GM12874 (cell line): ENCODE measurements around the gene NKAIN4.

Experiments used
- TF ChIP-seq, protein P1 (sequence below): IDR thresholded peaks from 2 replicates; pipeline ENCODE4 v1.5.1; 2011; ENCODE audit warnings: low read depth, mild to moderate bottlenecking, control low read depth, low read length, moderate library complexity; ENCODE audit not compliant: insufficient read depth

Gene NKAIN4

DNA sequence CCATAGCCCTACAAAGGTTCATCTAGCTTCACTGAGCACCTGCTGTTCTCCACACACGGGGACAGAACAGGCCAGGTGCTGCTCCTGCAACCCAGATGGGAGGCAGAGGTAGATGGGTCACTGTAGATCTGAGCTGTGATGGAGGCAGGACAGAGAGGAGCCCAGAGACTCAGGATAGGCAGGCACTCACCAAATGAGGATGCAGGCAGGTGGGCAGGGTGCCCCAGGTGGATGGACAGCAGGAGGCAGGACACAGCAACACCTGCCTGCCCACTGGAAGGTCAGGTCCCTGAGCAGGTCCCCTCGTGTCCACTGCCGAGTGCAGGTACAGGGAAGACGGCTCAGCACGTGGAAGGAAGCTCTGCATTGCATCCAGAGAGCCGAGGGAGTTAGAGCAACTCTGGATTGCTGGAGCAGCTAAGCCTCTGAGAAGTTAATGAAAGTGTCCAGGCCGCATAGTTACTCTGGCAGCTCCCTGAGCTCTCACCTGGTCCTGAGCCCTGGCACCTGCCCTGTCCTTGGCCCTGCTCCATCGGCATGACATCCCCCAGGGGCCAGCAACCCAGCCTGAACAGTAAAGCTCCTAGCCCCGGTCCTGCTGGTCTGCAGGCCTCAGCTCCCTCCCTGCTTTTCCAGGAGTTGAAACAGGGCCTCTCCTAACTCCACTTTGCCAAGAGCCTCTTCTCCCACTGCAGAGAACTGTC lies 33.4 kb downstream of the NKAIN4 start:
- TF ChIP-seq, protein P1, sequence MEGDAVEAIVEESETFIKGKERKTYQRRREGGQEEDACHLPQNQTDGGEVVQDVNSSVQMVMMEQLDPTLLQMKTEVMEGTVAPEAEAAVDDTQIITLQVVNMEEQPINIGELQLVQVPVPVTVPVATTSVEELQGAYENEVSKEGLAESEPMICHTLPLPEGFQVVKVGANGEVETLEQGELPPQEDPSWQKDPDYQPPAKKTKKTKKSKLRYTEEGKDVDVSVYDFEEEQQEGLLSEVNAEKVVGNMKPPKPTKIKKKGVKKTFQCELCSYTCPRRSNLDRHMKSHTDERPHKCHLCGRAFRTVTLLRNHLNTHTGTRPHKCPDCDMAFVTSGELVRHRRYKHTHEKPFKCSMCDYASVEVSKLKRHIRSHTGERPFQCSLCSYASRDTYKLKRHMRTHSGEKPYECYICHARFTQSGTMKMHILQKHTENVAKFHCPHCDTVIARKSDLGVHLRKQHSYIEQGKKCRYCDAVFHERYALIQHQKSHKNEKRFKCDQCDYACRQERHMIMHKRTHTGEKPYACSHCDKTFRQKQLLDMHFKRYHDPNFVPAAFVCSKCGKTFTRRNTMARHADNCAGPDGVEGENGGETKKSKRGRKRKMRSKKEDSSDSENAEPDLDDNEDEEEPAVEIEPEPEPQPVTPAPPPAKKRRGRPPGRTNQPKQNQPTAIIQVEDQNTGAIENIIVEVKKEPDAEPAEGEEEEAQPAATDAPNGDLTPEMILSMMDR = no peak

DNA sequence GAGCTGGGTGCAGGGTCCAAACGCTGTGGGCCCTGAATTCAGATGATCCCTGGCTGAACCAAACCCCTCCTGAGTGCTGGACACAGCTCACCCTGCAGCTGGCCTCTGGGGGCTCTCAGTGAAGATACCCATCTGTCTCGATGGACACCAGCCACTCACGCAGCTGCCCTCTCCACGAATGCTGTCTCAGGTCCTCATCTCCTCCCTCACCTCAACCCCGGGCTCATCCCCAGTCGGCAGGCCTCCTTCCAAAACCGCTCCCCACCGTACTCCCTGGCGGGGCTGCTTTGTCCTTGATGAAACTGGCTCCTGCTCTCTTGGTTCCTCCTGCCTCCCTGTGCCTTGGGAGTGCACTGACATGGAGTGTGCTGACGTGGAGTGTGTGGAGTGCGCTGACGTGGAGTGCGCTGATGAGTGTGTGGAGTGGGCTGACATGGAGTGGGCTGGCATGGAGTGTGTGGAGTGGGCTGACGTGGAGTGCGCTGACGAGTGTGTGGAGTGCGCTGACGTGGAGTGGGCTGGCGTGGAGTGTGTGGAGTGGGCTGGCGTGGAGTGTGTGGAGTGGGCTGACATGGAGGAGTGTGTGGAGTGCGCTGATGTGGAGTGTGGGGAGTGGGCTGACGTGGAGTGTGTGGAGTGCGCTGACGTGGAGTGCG lies 34.3 kb downstream of the NKAIN4 start:
- TF ChIP-seq, protein P1 = no peak

DNA sequence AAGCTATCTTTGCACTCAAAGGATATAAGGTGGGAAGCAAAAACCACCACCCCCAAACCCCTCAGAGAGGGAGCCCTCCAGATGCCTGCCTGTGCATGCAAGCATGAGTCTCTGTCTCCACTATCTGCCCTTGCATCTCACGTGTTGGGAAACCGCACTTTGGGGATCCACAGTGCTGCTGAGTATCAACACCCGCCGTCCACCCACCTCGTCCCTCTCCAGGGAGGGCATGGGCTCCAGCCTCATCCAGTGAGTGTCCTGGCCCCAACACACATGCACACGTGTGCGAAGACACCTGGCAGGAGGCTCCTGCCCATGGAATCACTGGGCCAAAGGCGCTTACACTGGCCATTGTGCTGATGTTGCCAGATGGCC lies 34.8 kb downstream of the NKAIN4 start:
- TF ChIP-seq, protein P1 = no peak

DNA sequence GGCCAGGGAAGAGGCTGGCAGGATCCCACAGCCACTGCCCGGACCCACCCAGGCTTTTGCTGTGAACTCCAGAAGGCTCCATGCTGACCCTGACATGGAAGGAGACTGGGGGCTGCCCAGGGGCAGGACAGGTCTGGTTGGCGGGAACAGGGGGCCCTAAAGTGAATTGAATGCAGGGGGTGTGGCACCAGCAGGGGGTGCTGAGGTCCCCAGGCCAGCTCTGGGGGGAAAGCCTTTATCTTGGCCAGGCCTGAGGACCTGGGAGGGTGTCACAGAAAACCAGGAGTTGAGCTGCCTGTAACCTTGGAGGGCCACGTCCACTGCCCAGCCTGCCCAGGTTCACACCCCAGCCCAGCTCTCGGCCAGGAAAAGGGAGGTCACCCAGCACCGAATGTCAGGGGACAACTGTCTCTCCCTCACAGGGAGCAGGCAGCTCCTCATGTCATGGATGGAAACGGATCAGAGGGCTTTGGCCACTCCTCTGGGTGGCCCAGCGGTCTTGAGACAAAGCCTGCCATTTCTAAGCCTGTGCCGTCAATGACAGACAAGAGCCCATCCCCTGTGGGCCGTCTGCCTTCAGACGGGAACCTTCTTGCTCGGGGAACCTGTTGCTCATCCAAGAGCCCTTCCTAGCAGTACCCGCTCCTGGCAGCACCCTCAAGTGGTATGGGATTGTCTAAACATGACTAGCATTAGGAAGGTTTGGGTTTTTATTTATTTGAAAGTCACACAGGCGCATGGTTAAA lies 35.4 kb downstream of the NKAIN4 start:
- TF ChIP-seq, protein P1 = no peak

DNA sequence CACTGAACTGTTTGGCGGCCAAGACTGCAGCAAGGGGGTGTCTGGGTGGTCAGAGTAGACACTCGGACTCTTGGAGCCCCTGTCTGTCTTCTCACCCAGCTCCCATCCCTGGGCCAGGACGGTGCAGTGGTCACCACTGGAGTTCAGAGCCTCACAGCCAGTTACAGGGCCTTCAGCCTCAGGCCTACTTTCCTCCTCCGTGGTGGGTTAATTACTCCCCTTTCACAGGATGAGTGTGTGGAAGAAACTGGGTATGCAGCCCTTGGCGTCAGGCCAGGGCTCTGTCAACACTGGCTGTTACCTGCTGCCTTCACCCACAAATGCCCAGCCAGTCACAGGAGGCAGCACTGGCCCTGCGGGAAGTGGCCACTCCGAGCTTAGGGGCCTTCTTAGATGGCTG lies 36.6 kb downstream of the NKAIN4 start:
- TF ChIP-seq, protein P1 = no peak

DNA sequence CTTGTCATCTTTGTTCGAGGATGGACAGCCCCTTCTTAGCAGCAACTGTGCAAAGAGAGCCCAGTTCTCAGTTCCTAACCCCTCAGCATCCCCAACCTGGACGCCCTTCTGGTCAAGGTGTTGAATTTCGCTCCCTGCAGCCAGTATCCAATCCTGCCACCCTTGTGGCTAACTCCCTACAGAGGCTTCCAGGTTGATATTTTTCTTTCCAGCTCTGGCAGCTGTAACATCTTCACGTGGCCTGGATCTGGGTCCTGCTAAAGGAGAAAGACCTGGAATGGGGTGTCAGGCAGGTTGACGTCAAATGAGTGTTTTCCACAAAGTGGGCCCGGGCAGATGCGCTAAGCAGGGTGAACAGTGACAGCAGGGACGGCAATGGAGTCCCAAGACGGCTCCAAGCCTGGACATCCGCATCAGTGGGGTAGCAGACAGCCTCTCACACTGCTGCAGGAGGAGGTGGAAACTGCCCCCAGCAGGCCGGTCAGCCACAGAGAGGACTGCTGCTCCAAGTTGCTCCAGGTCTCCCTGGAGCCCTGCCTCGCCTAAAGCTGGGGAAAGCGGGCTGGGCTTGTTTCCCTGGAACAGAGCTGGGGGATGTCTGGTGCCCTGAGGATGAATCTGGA lies 37.3 kb downstream of the NKAIN4 start:
- TF ChIP-seq, protein P1 = no peak
